Measurements from ENCODE around the gene TJAP1. TPM values are rescaled to one million over a fixed set of nuclear protein-coding genes. Genes with fewer than 3 reads are reported as not detected.

TJAP1 gene
- total RNA-seq, 1 donor from 2014 or later: 12.9 TPM

GRCh38 chr6:43445576-43445975 is 31.8 kb upstream of the TJAP1 start:
- H3K27ac Mint-ChIP-seq: no peak overlapping the region
- Histone ChIP-seq H3K4me2 (no peak overlapping the region), H3K9ac (no peak overlapping the region), H3K9me3 (ENCODE audit: low read depth) (no peaks in the 10 kb centered on the region), H3K27ac (no peak overlapping the region), H3K4me1 (no peaks in the 10 kb centered on the region), H3K27me3 (no peaks in the 10 kb centered on the region), H4K20me1 (ENCODE audit: low read depth) (no peaks in the 10 kb centered on the region), H3F3A (ENCODE audit: low read depth) (no peaks in the 10 kb centered on the region), H3K79me2 (ENCODE audit: low read depth) (no peaks in the 10 kb centered on the region), H3K36me3 (no peaks in the 10 kb centered on the region), H3K4me3 (no peak overlapping the region), H2AFZ (replicated peaks) (no peak overlapping the region)
- H3K27me3 Mint-ChIP-seq (ENCODE audit: insufficient read depth, low read depth): peaks cover 3% of the 10 kb centered on the region
- DNase-seq (ENCODE audit: low spot score): no peak
- peaks cover 1% of the 10 kb centered on the region for H3K36me3 Mint-ChIP-seq
- no peak overlapping the region for H3K4me3 Mint-ChIP-seq
- no peaks in the 10 kb centered on the region for H3K4me1 Mint-ChIP-seq
- H3K9me3 Mint-ChIP-seq: no peaks in the 10 kb centered on the region
- no peak for TF ChIP-seq EZH2 (IDR thresholded peaks at IDR 0.05)
- TF ChIP-seq, protein P1, sequence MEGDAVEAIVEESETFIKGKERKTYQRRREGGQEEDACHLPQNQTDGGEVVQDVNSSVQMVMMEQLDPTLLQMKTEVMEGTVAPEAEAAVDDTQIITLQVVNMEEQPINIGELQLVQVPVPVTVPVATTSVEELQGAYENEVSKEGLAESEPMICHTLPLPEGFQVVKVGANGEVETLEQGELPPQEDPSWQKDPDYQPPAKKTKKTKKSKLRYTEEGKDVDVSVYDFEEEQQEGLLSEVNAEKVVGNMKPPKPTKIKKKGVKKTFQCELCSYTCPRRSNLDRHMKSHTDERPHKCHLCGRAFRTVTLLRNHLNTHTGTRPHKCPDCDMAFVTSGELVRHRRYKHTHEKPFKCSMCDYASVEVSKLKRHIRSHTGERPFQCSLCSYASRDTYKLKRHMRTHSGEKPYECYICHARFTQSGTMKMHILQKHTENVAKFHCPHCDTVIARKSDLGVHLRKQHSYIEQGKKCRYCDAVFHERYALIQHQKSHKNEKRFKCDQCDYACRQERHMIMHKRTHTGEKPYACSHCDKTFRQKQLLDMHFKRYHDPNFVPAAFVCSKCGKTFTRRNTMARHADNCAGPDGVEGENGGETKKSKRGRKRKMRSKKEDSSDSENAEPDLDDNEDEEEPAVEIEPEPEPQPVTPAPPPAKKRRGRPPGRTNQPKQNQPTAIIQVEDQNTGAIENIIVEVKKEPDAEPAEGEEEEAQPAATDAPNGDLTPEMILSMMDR (IDR thresholded peaks at IDR 0.05): no peak
- TF ChIP-seq EZH2phosphoT487 (IDR thresholded peaks at IDR 0.05): no peak

DNA sequence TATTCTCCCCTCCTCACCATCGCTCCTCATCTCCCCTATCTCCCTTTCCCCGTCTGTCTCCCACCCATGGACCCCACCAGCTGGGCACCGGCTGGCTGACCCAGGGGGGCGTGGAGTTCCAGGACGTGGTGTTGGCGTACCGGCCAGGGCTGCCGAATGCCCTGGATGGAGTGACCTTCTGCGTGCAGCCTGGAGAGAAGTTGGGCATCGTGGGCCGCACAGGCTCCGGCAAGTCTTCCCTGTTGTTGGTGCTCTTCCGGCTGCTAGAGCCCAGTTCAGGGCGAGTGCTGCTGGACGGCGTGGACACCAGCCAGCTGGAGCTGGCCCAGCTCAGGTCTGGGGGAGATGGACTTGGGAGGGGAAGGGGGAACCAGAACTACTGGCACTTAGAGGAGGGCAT is 29.8 kb upstream of the TJAP1 start:
- Histone ChIP-seq H3K36me3 (no peaks in the 10 kb centered on the region), H3K4me3 (no peak overlapping the region), H4K20me1 (ENCODE audit: low read depth) (no peaks in the 10 kb centered on the region), H3K9ac (no peak overlapping the region), H2AFZ (replicated peaks) (no peak overlapping the region), H3K4me1 (no peaks in the 10 kb centered on the region), H3K79me2 (ENCODE audit: low read depth) (no peaks in the 10 kb centered on the region), H3K9me3 (ENCODE audit: low read depth) (no peaks in the 10 kb centered on the region), H3K27ac (no peak overlapping the region), H3K27me3 (no peaks in the 10 kb centered on the region), H3F3A (ENCODE audit: low read depth) (no peaks in the 10 kb centered on the region), H3K4me2 (no peak overlapping the region)
- no peaks in the 10 kb centered on the region for H3K9me3 Mint-ChIP-seq
- peaks cover 2% of the 10 kb centered on the region for H3K36me3 Mint-ChIP-seq
- H3K4me3 Mint-ChIP-seq: peak overlapping the region; percentile 5
- H3K27me3 Mint-ChIP-seq (ENCODE audit: insufficient read depth, low read depth): peaks cover 5% of the 10 kb centered on the region
- no peak for TF ChIP-seq EZH2phosphoT487 (IDR thresholded peaks at IDR 0.05)
- TF ChIP-seq, protein P1 (IDR thresholded peaks at IDR 0.05): no peak
- no peak for TF ChIP-seq EZH2 (IDR thresholded peaks at IDR 0.05)
- no peaks in the 10 kb centered on the region for H3K4me1 Mint-ChIP-seq
- no peak for DNase-seq (ENCODE audit: low spot score)
- H3K27ac Mint-ChIP-seq: no peak overlapping the region

DNA sequence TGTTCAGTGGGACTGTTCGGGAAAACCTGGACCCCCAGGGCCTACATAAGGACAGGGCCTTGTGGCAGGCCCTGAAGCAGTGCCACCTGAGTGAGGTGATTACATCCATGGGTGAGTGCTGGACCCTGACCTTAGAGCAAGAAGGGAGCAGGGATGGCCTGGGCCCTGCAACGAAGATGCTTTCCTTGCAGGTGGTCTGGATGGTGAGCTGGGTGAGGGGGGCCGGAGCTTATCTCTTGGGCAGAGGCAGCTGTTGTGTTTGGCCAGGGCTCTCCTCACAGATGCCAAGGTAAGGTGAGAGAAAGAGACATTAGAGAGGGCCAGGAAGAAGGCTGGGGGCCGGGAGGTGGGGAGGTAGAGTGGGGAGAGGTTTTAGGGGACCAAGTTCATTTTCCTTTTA is 28.5 kb upstream of the TJAP1 start:
- Histone ChIP-seq H3K9ac (no peak overlapping the region), H3K9me3 (ENCODE audit: low read depth) (no peaks in the 10 kb centered on the region), H2AFZ (replicated peaks) (no peak overlapping the region), H3K36me3 (no peaks in the 10 kb centered on the region), H3K4me2 (no peak overlapping the region), H3K4me3 (no peak overlapping the region), H3K27ac (no peak overlapping the region), H3K4me1 (no peaks in the 10 kb centered on the region), H3F3A (ENCODE audit: low read depth) (peaks cover 4% of the 10 kb centered on the region), H3K79me2 (ENCODE audit: low read depth) (no peaks in the 10 kb centered on the region), H3K27me3 (peaks cover under 1% of the 10 kb centered on the region), H4K20me1 (ENCODE audit: low read depth) (peaks cover under 1% of the 10 kb centered on the region)
- Mint-ChIP-seq H3K4me1 (no peaks in the 10 kb centered on the region), H3K27me3 (ENCODE audit: insufficient read depth, low read depth) (peaks cover 9% of the 10 kb centered on the region), H3K9me3 (no peaks in the 10 kb centered on the region), H3K36me3 (peaks cover 2% of the 10 kb centered on the region), H3K4me3 (no peak overlapping the region), H3K27ac (no peak overlapping the region)
- no peak for DNase-seq (ENCODE audit: low spot score)
- TF ChIP-seq EZH2phosphoT487 (IDR thresholded peaks at IDR 0.05): no peak
- no peak for TF ChIP-seq EZH2 (IDR thresholded peaks at IDR 0.05)
- TF ChIP-seq, protein P1 (IDR thresholded peaks at IDR 0.05): no peak

All from neural progenitor cell (in vitro differentiated cells).